Nephron progenitor cell (in vitro differentiated cells): ENCODE results near the gene ARMCX4.

Experiments used
- DNase-seq: peaks from one replicate; pipeline ENCODE4 v3.0.0; 2021
- H3K27ac Mint-ChIP-seq: 2 replicates; pipeline ENCODE4 v1.8.0; 2021; ENCODE audit warnings: mild to moderate bottlenecking, moderate library complexity, mixed read lengths
- H3K27me3 Mint-ChIP-seq: 2 replicates; pipeline ENCODE4 v1.8.0; 2021; ENCODE audit warnings: mild to moderate bottlenecking, low read depth, mixed read lengths; ENCODE audit not compliant: poor library complexity
- H3K36me3 Mint-ChIP-seq: 2 replicates; pipeline ENCODE4 v1.8.0; 2021; ENCODE audit warnings: low read depth, mixed read lengths
- H3K4me1 Mint-ChIP-seq: 2 replicates; pipeline ENCODE4 v1.8.0; 2021; ENCODE audit warnings: mixed read lengths
- H3K4me3 Mint-ChIP-seq: 2 replicates; pipeline ENCODE4 v1.8.0; 2021; ENCODE audit warnings: mild to moderate bottlenecking, moderate library complexity, mixed read lengths
- H3K9me3 Mint-ChIP-seq: 2 replicates; pipeline ENCODE4 v1.8.0; 2021; ENCODE audit warnings: mild to moderate bottlenecking, moderate library complexity, mixed read lengths
- TF ChIP-seq, protein P1 (sequence below): fragments of 200-600 bp; sonication (generic); IDR thresholded peaks from 2 replicates; pipeline ENCODE4 v1.5.0; 2021; ENCODE audit warnings: antibody characterized with exemption

ARMCX4 gene

DNA sequence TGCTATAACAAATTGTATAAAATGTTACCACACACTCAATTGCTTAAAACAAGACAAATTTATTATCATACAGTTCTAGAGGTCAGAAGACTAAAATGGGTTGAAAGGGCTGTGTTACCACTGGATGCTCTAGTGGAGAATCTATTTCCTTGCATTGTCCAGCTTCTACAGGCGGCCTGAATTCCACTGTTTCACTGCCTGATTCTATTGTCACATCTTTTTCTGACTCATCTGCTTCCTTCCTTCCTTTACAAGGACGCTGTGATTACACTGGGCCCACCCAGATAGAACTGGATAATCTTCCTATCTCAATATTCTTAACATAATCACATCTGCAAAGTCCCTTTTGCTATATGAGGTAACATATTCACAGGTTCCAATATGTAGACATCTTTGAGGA, 45.7 kb downstream of the ARMCX4 start:
- H3K27ac Mint-ChIP-seq = no peak overlapping the region
- no peak overlapping the region for H3K4me3 Mint-ChIP-seq
- H3K36me3 Mint-ChIP-seq = peaks cover 16% of the 10 kb centered on the region
- no peak for DNase-seq
- H3K27me3 Mint-ChIP-seq = no peaks in the 10 kb centered on the region
- H3K9me3 Mint-ChIP-seq = peaks cover 59% of the 10 kb centered on the region
- TF ChIP-seq, protein P1, sequence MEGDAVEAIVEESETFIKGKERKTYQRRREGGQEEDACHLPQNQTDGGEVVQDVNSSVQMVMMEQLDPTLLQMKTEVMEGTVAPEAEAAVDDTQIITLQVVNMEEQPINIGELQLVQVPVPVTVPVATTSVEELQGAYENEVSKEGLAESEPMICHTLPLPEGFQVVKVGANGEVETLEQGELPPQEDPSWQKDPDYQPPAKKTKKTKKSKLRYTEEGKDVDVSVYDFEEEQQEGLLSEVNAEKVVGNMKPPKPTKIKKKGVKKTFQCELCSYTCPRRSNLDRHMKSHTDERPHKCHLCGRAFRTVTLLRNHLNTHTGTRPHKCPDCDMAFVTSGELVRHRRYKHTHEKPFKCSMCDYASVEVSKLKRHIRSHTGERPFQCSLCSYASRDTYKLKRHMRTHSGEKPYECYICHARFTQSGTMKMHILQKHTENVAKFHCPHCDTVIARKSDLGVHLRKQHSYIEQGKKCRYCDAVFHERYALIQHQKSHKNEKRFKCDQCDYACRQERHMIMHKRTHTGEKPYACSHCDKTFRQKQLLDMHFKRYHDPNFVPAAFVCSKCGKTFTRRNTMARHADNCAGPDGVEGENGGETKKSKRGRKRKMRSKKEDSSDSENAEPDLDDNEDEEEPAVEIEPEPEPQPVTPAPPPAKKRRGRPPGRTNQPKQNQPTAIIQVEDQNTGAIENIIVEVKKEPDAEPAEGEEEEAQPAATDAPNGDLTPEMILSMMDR = no peak
- H3K4me1 Mint-ChIP-seq = no peaks in the 10 kb centered on the region
